ENCODE measurements around the gene PCSK4. TPM values are rescaled to one million over a fixed set of nuclear protein-coding genes. Genes with fewer than 3 reads are reported as not detected.

PCSK4 gene
- total and polyA plus RNA-seq, 2 of the 13 experiments (the other 11 are each of a cell fraction or from before 2014, with no cell fraction given), result 2.0 to 2.7 TPM

DNA sequence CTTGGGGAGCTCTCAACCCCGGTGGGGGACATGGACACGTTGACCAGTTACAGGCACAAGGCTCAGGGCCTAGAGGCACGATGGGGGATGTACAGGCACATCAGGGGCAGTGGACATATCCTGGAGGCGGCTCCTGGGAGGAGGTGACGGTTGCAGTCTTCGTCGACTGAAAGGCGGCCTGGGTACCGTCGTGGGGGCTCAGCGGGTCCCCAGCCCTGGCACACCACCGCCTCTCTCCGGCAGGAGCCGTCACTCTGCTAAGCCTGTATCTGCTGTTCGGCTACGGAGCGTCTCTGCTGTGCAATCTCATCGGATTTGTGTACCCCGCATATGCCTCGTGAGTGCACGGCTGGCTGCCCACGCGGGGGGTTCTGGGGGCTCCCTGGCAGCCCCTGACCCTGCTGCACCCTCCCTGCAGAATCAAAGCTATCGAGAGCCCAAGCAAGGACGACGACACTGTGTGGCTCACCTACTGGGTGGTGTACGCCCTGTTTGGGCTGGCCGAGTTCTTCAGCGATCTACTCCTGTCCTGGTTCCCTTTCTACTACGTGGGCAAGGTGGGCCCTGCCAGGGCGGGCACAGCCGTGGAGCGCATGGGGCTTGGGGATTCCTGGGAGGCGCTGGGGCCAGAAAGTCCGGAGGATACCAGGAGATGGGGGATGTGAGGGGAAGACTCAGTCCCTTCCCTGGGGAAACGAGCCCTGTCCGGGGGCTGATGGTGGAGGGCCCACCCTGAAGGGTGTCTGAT, 5.1 kb upstream of the PCSK4 start:
- ChIA-PET CTCF (ENCODE audit: low intra/inter-chr PET ratio, low total read pairs) (no interaction called here), POLR2A (no interaction called here)
- no peaks in the 10 kb centered on the region for H3K36me3 ChIP-seq (replicated peaks in 1 of 2; ENCODE audit: control insufficient read depth in 1 of 2, insufficient read depth in 2 of 2, low read length in 2 of 2)
- H3K4me2 ChIP-seq (ENCODE audit: low read depth, low read length), result no peak overlapping the region
- no peak overlapping the region for H3K9ac ChIP-seq (ENCODE audit: insufficient read depth, low read depth, low read length)
- BruUV-seq (replicated peaks), result no TSS peak
- FAIRE-seq, result no peak
- TF ChIP-seq, protein P1, sequence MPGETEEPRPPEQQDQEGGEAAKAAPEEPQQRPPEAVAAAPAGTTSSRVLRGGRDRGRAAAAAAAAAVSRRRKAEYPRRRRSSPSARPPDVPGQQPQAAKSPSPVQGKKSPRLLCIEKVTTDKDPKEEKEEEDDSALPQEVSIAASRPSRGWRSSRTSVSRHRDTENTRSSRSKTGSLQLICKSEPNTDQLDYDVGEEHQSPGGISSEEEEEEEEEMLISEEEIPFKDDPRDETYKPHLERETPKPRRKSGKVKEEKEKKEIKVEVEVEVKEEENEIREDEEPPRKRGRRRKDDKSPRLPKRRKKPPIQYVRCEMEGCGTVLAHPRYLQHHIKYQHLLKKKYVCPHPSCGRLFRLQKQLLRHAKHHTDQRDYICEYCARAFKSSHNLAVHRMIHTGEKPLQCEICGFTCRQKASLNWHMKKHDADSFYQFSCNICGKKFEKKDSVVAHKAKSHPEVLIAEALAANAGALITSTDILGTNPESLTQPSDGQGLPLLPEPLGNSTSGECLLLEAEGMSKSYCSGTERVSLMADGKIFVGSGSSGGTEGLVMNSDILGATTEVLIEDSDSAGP (CRISPR knock-in tag; IDR thresholded peaks at IDR 0.05; ENCODE audit: borderline replicate concordance), result 0 out of 2 replicates have a peak, but pooled peaks have one; percentile 28
- TF ChIP-seq FOXM1 (CRISPR knock-in tag; IDR thresholded peaks at IDR 0.05) (no peak), AGO1 (IDR thresholded peaks at IDR 0.05; ENCODE audit: low read depth, low read length, poor library complexity, severe bottlenecking) (peak; percentile 81)
- 73% methylated on average over 13 of the region's 37 CpGs for whole genome bisulfite sequencing (ENCODE audit: low lambda C conversion rate)
- no peak for DNase-seq (ENCODE audit: low spot score)
- H3K9me3 ChIP-seq (ENCODE audit: low read length), result no peaks in the 10 kb centered on the region
- H3K79me2 ChIP-seq (ENCODE audit: insufficient read depth, low read length), result peaks cover 6% of the 10 kb centered on the region
- intact Hi-C loops (cut with micrococcal nuclease; ENCODE audit: unreplicated experiment) (no loop called here), in situ Hi-C loops (cut with HindIII; ENCODE audit: extremely low pct_ligation_motif_present, low pct_unique_long_range_greater_than_20kb) (no loop called here)
- no peaks in the 10 kb centered on the region for H4K20me1 ChIP-seq (ENCODE audit: insufficient read depth, low read length)
- no peak overlapping the region for H3K27ac ChIP-seq (ENCODE audit: extremely low read length, insufficient read depth, low read length)
- ATAC-seq, result no peak
- H3K4me3 ChIP-seq (replicated peaks in 1 of 3; ENCODE audit: insufficient read depth in 1 of 3, low read depth in 2 of 3, low read length in 3 of 3), result no peak overlapping the region
- no peaks in the 10 kb centered on the region for H3K27me3 ChIP-seq (ENCODE audit: control insufficient read depth in 1 of 2, insufficient read depth in 2 of 2, low read length in 2 of 2)
- peaks cover 51% of the 10 kb centered on the region for H3K4me1 ChIP-seq (ENCODE audit: insufficient read depth, low read length)
- H2AFZ ChIP-seq (ENCODE audit: low read length), result no peak overlapping the region

GRCh38 chr19:1494115-1494815, 4.1 kb upstream of the PCSK4 start:
- no peak overlapping the region for H2AFZ ChIP-seq (ENCODE audit: low read length)
- H3K4me2 ChIP-seq (ENCODE audit: low read depth, low read length), result peak overlapping the region; percentile 94; the same call in 1 of the 2 replicates
- intact Hi-C loops (cut with micrococcal nuclease; ENCODE audit: unreplicated experiment), result no loop called here
- TF ChIP-seq TMF1 (CRISPR knock-in tag; IDR thresholded peaks at IDR 0.05; ENCODE audit: low read depth) (0 out of 2 replicates have a peak, but pooled peaks have one; percentile 47), AGO2 (optimal IDR thresholded peaks at IDR 0.05; ENCODE audit: low read depth, low read length) (peak; percentile 24), POLR2A (IDR thresholded peaks at IDR 0.05; ENCODE audit: insufficient read depth in 1 of 2, low read depth in 2 of 2, low read length in 2 of 2) (peak in 1 of 2 experiments; percentile 34; a peak in 1 of 4 replicates), REST (IDR thresholded peaks at IDR 0.05; ENCODE audit: borderline replicate concordance in 1 of 2, low read depth in 1 of 2, low read length in 2 of 2) (no peak)
- no peak overlapping the region for H3K4me3 ChIP-seq (replicated peaks in 1 of 3; ENCODE audit: insufficient read depth in 1 of 3, low read depth in 2 of 3, low read length in 3 of 3)
- no peak overlapping the region for H3K9ac ChIP-seq (ENCODE audit: insufficient read depth, low read depth, low read length)
- CTCF ChIA-PET (ENCODE audit: low intra/inter-chr PET ratio, low total read pairs), result no interaction called here
- no peak for ATAC-seq
- H3K4me1 ChIP-seq (ENCODE audit: insufficient read depth, low read length), result peaks cover 56% of the 10 kb centered on the region
- H4K20me1 ChIP-seq (ENCODE audit: insufficient read depth, low read length), result no peaks in the 10 kb centered on the region
- peaks cover 6% of the 10 kb centered on the region for H3K79me2 ChIP-seq (ENCODE audit: insufficient read depth, low read length)
- FAIRE-seq, result no peak
- no peaks in the 10 kb centered on the region for H3K9me3 ChIP-seq (ENCODE audit: low read length)
- DNase-seq (ENCODE audit: low spot score), result no peak
- no peak overlapping the region for H3K27ac ChIP-seq (ENCODE audit: extremely low read length, insufficient read depth, low read length)
- POLR2A ChIA-PET, result interaction anchor here (1.3 to 1.5 kb wide), 2 partner anchors 17 to 50 kb away, joined by 4 to 6 read pairs; no protein-coding TSS in a partner anchor
- WGBS (ENCODE audit: low lambda C conversion rate), result 38% methylated on average over 9 of the region's 15 CpGs
- no peaks in the 10 kb centered on the region for H3K36me3 ChIP-seq (replicated peaks in 1 of 2; ENCODE audit: control insufficient read depth in 1 of 2, insufficient read depth in 2 of 2, low read length in 2 of 2)
- BruUV-seq (replicated peaks), result no TSS peak
- in situ Hi-C loops (cut with HindIII; ENCODE audit: extremely low pct_ligation_motif_present, low pct_unique_long_range_greater_than_20kb), result no loop called here
- H3K27me3 ChIP-seq (ENCODE audit: control insufficient read depth in 1 of 2, insufficient read depth in 2 of 2, low read length in 2 of 2), result no peaks in the 10 kb centered on the region

All from HepG2 (cell line).